Endothelial cell of umbilical vein (primary cell): Measurements from ENCODE around the gene CXCR6. TPM values are rescaled to one million over a fixed set of nuclear protein-coding genes. Genes with fewer than 3 reads are reported as not detected.

Experiments
- BruUV-seq: library from RNA; stranded (reverse); fragments of 400-500 nt; replicated peaks from 2 replicates; lab custom pipeline; 2021; lab: Mats Ljungman, UMichigan
- CTCF ChIA-PET: fragments of 300-600, 350-600 bp; sonication (Branson Sonifier 250); formaldehyde crosslinking; loops from one replicate; lab custom pipeline; 2021; ENCODE audit warnings: antibody characterized with exemption, inconsistent platforms; lab: Charles Lee
- POLR2A ChIA-PET: fragments of 300-600, 350-600 bp; sonication (Branson Sonifier 250); formaldehyde crosslinking; loops from one replicate; lab custom pipeline; 2021; ENCODE audit warnings: antibody characterized with exemption, inconsistent platforms; lab: Charles Lee
- DNase-seq: peaks from one replicate; pipeline ENCODE4 v3.0.0-alpha.2; 2011; ENCODE audit warnings: low read depth, low spot score
- FAIRE-seq: peaks from 2 replicates; lab custom pipeline; 2011; peaks lifted over from hg19 to GRCh38; lab: Jason Lieb, UNC
- H2AFZ ChIP-seq: 2 replicates; pipeline ENCODE4 v1.6.0; 2012; ENCODE audit warnings: low read depth, low read length, control low read depth, inconsistent platforms
- H3K27ac ChIP-seq: 2 replicates; pipeline ENCODE4 v1.5.1; 2011; ENCODE audit warnings: low read depth, mild to moderate bottlenecking, control low read depth, low read length, moderate library complexity; ENCODE audit not compliant: insufficient read depth
- H3K27me3 ChIP-seq, 2 experiments: 2 replicates each; pipeline versions ENCODE4 v1.6.0 to v1.6.1; 2011; ENCODE audit warnings: low read length in 2 of 2, mixed read lengths in 1 of 2; ENCODE audit not compliant: control insufficient read depth in 2 of 2, insufficient read depth in 2 of 2
- H3K36me3 ChIP-seq, 2 experiments: 2 replicates in 1 of 2; 3 replicates in 1 of 2; pipeline ENCODE4 v1.5.1; 2011; ENCODE audit warnings: low read length in 2 of 2, mild to moderate bottlenecking in 1 of 2, moderate library complexity in 1 of 2; ENCODE audit not compliant: control insufficient read depth in 2 of 2, insufficient read depth in 2 of 2; ENCODE audit errors: extremely low read depth in 1 of 2
- H3K4me1 ChIP-seq: 3 replicates; pipeline ENCODE4 v1.5.1; 2011; ENCODE audit warnings: mild to moderate bottlenecking, low read length; ENCODE audit not compliant: control insufficient read depth, insufficient read depth; ENCODE audit errors: extremely low read depth
- H3K4me2 ChIP-seq: 2 replicates; pipeline ENCODE4 v1.6.1; 2011; ENCODE audit warnings: low read length, control low read depth, mixed read lengths; ENCODE audit not compliant: insufficient read depth
- H3K4me3 ChIP-seq, 3 experiments: fragments of 200-600 bp in 1 of 3; sonication (generic), shearing (Covaris generic) in 1 of 3; replicated peaks in 1 of 3; 2 replicates each; pipeline ENCODE4 v1.5.1; 2011 to 2016; ENCODE audit warnings: control low read depth in 3 of 3, low read length in 3 of 3, mild to moderate bottlenecking in 2 of 3, inconsistent platforms in 1 of 3, low read depth in 1 of 3, moderate library complexity in 1 of 3; ENCODE audit not compliant: insufficient read depth in 1 of 3
- H3K79me2 ChIP-seq: 2 replicates; pipeline ENCODE4 v1.6.0; 2012; ENCODE audit warnings: low read length, inconsistent platforms; ENCODE audit not compliant: control insufficient read depth, insufficient read depth
- H3K9ac ChIP-seq: replicated peaks from 2 replicates; pipeline ENCODE3; 2011; ENCODE audit warnings: low read length, control low read depth; ENCODE audit not compliant: insufficient read depth; ENCODE audit errors: extremely low read depth
- H3K9me1 ChIP-seq: replicated peaks from 3 replicates; pipeline ENCODE4 v1.6.0; 2011; ENCODE audit warnings: mild to moderate bottlenecking, low read length; ENCODE audit not compliant: control insufficient read depth, insufficient read depth; ENCODE audit errors: extremely low read depth
- H3K9me3 ChIP-seq: replicated peaks from 2 replicates; pipeline ENCODE4 v1.5.1; 2012; ENCODE audit warnings: low read length, inconsistent platforms; ENCODE audit not compliant: control insufficient read depth, insufficient read depth
- H4K20me1 ChIP-seq: replicated peaks from 2 replicates; pipeline ENCODE3; 2011; ENCODE audit warnings: mild to moderate bottlenecking, low read length; ENCODE audit not compliant: control insufficient read depth, insufficient read depth; ENCODE audit errors: extremely low read depth
- CTCF ChIP-seq, 2 donors: IDR thresholded peaks; 1 replicate in 1 of 2; 2 replicates in 1 of 2; pipeline ENCODE4 v1.5.1; 2011; ENCODE audit warnings: low read length in 2 of 2, mild to moderate bottlenecking in 2 of 2, moderate library complexity in 2 of 2, control low read depth in 1 of 2, inconsistent platforms in 1 of 2, low read depth in 1 of 2; ENCODE audit not compliant: insufficient read depth in 1 of 2; ENCODE audit errors: extremely low read depth in 1 of 2
- EZH2 ChIP-seq: IDR thresholded peaks from 2 replicates; pipeline ENCODE4 v1.6.1; 2012; ENCODE audit warnings: borderline replicate concordance, low read depth, mild to moderate bottlenecking, moderate library complexity, low read length, inconsistent platforms; ENCODE audit not compliant: severe bottlenecking
- FOS ChIP-seq: IDR thresholded peaks from 2 replicates; pipeline ENCODE4 v1.6.1; 2011; ENCODE audit warnings: mild to moderate bottlenecking, low read length, moderate library complexity, borderline replicate concordance; ENCODE audit not compliant: insufficient read depth
- GATA2 ChIP-seq: IDR thresholded peaks from 2 replicates; pipeline ENCODE4 v1.7.0; 2011; ENCODE audit warnings: low read depth, mild to moderate bottlenecking, moderate library complexity, mixed read lengths, low read length; ENCODE audit not compliant: insufficient read length, insufficient read depth
- JUN ChIP-seq: IDR thresholded peaks from 2 replicates; pipeline ENCODE4 v1.6.1; 2011; ENCODE audit warnings: borderline replicate concordance, low read depth; ENCODE audit not compliant: insufficient read length, insufficient read depth
- MAX ChIP-seq: IDR thresholded peaks from 2 replicates; pipeline ENCODE4 v1.6.1; 2011; ENCODE audit not compliant: insufficient read depth, insufficient read length
- MYC ChIP-seq: IDR thresholded peaks from one replicate; pipeline ENCODE4 v1.6.1; 2011; ENCODE audit warnings: mild to moderate bottlenecking, low read depth, low read length
- POLR2A ChIP-seq: IDR thresholded peaks from 2 replicates; pipeline ENCODE4 v1.6.1; 2012; ENCODE audit warnings: low read depth, mild to moderate bottlenecking, control low read depth, low read length
- POLR2AphosphoS5 ChIP-seq: IDR thresholded peaks from 2 replicates; pipeline ENCODE4 v1.6.1; 2012; ENCODE audit warnings: low read depth, mild to moderate bottlenecking, control low read depth, low read length, moderate library complexity; ENCODE audit not compliant: insufficient read depth
- dilution Hi-C: fragments of 300-500 bp; cut with MboI; formaldehyde crosslinking; loops from one replicate; pipeline ENCODE4 v1.15.0; 2019; ENCODE audit warnings: low sequenced_read_pairs; ENCODE audit not compliant: extremely low pct_ligation_motif_present
- intact Hi-C: fragments of 100-400 bp; cut with micrococcal nuclease; formaldehyde crosslinking; loops from one replicate; pipeline ENCODE4 v1.10.0; 2022
- polyA plus RNA-seq, 4 experiments: library from polyadenylated mRNA; depleted of rRNA in 3 of 4; stranded (reverse) in 3 of 4; unstranded in 1 of 4; fragments of >200 nt; gene quantifications; 2 replicates each; pipeline versions ENCODE4 v1.2.1 to v1.2.3, GENCODE V29; 2011 to 2012; ENCODE audit warnings: missing spikeins in 1 of 4
- total RNA-seq: library from RNA; stranded (reverse); gene quantifications from 2 replicates; pipeline ENCODE4 v1.2.3, GENCODE V29; 2021

CXCR6 gene
- total and polyA plus RNA-seq, 2 donors (not counting 3 experiments of a cell fraction or from before 2014, with no cell fraction given), result not detected

- dilution Hi-C loops, result no loop called here
These were observed 49.0 kb downstream of the CXCR6 start for GRCh38 chr3:45992133-45992729.

More at GRCh38 chr3:45992133-45992729, 49.0 kb downstream of the CXCR6 start:
- DNase-seq (no peak), FAIRE-seq (no peak)
- Histone ChIP-seq H3K36me3 (no peaks in the 10 kb centered on the region), H3K27ac (no peak overlapping the region), H3K9me1 (no peaks in the 10 kb centered on the region), H3K9me3 (no peaks in the 10 kb centered on the region), H3K4me1 (peaks cover 30% of the 10 kb centered on the region), H3K4me3 (no peak overlapping the region), H3K79me2 (peaks cover 36% of the 10 kb centered on the region), H3K27me3 (no peaks in the 10 kb centered on the region), H3K4me2 (no peak overlapping the region), H2AFZ (no peak overlapping the region), H3K9ac (no peak overlapping the region), H4K20me1 (no peaks in the 10 kb centered on the region)
- no peak for TF ChIP-seq MYC
- TF ChIP-seq POLR2A, result no peak
- TF ChIP-seq MAX, result no peak
- TF ChIP-seq CTCF (IDR thresholded peaks at IDR 0.05; ENCODE audit: extremely low read depth in 1 of 2, insufficient read depth in 1 of 2, low read depth in 1 of 2, low read length in 2 of 2), result no peak
- TF ChIP-seq GATA2, result no peak
- no peak for TF ChIP-seq JUN
- no peak for TF ChIP-seq POLR2AphosphoS5
- TF ChIP-seq EZH2, result no peak
- no peak for TF ChIP-seq FOS
- ChIA-PET POLR2A (no interaction called here), CTCF (no interaction called here)
- intact Hi-C loops, result no loop called here
- BruUV-seq, result no TSS peak
